CD4-positive, alpha-beta T cell treated with Interferon alpha-2 for 1 hour (primary cell): ENCODE measurements around the gene INSRR.

Experiments used
- DNase-seq, 2 donors: peaks; one replicate each; pipeline ENCODE4 v3.0.0-alpha.2; 2020 to 2022

INSRR gene

GRCh38 chr1:156803086-156803851, 55.6 kb downstream of the INSRR start:
- DNase-seq: no peak

GRCh38 chr1:156802421-156802935, 56.4 kb downstream of the INSRR start:
- no peak for DNase-seq

DNA sequence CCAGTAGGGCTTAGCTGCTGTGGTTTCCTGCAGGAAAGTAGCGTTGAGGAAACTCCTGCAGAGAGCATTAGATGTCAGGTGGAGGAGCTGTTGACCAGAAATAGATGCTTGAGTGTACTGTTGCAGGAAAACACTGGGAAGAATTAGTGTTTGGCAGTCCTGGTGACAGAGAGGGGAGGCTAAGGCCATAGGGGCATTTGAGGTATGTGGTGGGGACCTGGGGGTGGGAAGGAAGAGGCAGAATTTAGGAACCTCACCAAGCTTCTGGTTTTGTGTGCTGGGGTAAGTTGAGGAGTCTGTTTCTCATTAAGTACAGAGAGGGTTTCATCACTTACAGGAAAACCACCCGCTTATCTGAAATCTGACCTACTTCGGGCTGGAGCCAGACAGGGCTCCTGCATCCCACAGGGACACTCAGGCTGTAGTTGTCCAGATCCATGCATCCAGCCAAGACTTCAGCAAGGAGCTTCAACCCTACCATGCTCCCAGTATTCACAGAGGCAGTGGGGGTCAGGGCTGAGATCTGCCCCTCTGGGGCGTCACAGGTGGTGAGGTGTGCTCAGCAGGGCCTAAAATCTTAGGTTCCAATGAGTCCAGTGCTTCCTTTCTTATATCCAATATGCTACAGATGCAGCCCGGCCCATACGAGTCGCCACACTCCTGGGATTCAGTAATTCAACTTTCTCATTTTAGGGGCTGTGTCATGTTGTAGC, 57.4 kb downstream of the INSRR start:
- peak in 1 of 2 donors; percentile 44 for DNase-seq

GRCh38 chr1:156797212-156797871, 61.6 kb downstream of the INSRR start:
- DNase-seq: peak; percentile 51 to 80

- DNase-seq: no peak
Measured at GRCh38 chr1:156796340-156797097, 62.4 kb downstream of the INSRR start.

DNA sequence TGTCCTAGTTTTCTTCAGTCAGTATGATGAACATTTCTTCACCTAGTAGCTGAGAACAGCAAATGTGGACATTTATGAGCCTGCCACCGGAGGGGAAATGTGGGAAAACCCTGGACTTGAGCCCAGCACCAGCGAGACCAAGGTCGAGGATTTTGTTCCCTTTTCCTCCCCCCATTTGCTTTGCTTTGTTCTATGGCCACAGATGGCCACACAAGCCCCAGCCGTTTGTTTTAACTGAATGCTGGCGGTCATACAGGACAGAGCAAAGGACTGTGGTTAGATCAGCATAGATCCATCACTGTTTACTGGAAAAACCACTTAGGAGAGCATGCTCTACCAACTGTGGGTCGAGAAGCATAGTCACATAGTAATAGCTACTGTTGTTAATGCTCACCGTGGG, 63.1 kb downstream of the INSRR start:
- DNase-seq: no peak

GRCh38 chr1:156795374-156795733, 63.6 kb downstream of the INSRR start:
- no peak for DNase-seq

- no peak for DNase-seq
Measured at GRCh38 chr1:156794506-156795373, 64.2 kb downstream of the INSRR start.
